Stomach (tissue), 9 donors: ENCODE results near the gene TBC1D25. TPM values are rescaled to one million over a fixed set of nuclear protein-coding genes. Genes with fewer than 3 reads are reported as not detected.

Source experiments
- DNase-seq, 2 donors: peaks; one replicate each; pipeline versions ENCODE4 v3.0.0 to v3.0.0-alpha.2; 2013 to 2019
- H3K27ac ChIP-seq, 5 donors: fragments of 200-600 bp in 4 of 5; sonication (generic) in 4 of 5; one replicate each; pipeline ENCODE4 v1.5.1; 2013 to 2019; ENCODE audit warnings: mild to moderate bottlenecking in 1 of 5, moderate library complexity in 1 of 5
- H3K27me3 ChIP-seq, 3 donors: fragments of 200-600 bp; sonication (generic); one replicate each; pipeline ENCODE4 v1.5.1; 2017 to 2019; ENCODE audit warnings: mixed run types in 1 of 3
- H3K36me3 ChIP-seq, 4 donors: fragments of 200-600 bp; sonication (generic); 1 replicate in 3 of 4; 2 replicates in 1 of 4; pipeline ENCODE4 v1.5.1; 2016 to 2019
- H3K4me1 ChIP-seq, 4 donors: fragments of 200-600 bp; sonication (generic); one replicate each; pipeline ENCODE4 v1.5.1; 2016 to 2019
- H3K4me3 ChIP-seq, 4 donors: fragments of 200-600 bp; sonication (generic) in 3 of 4; one replicate each; pipeline ENCODE4 v1.5.1; 2016 to 2019; ENCODE audit warnings: mild to moderate bottlenecking in 1 of 4
- H3K9me3 ChIP-seq, 4 donors: fragments of 200-600 bp; sonication (generic); one replicate each; pipeline ENCODE4 v1.5.1; 2016 to 2019
- EP300 ChIP-seq: sonication (generic); formaldehyde crosslinking; IDR thresholded peaks from one replicate; pipeline ENCODE4 v1.6.1; 2017; ENCODE audit warnings: antibody characterized with exemption
- POLR2A ChIP-seq, 4 donors: fragments of 450-650 bp; IDR thresholded peaks; one replicate each; pipeline ENCODE4 v1.6.1; 2016; ENCODE audit warnings: antibody characterized with exemption in 4 of 4, control low read depth in 2 of 4, mild to moderate bottlenecking in 1 of 4, moderate library complexity in 1 of 4
- POLR2AphosphoS5 ChIP-seq, 3 donors: sonication (generic); formaldehyde crosslinking; IDR thresholded peaks; one replicate each; pipeline ENCODE4 v1.6.1; 2016; ENCODE audit warnings: antibody characterized with exemption in 3 of 3
- WGBS, 5 donors: extraction: QIAGEN DNeasy Blood & Tissue Kit in 3 of 5; methylation state at CpG; one replicate each; pipeline versions ENCODE4 v1.1.5 to v1.1.7; 2013 to 2018; 5-methylcytosine and 5-hydroxymethylcytosine counted together
- intact Hi-C: fragments of 100-400 bp; cut with DNase I; formaldehyde crosslinking; loops from one replicate; pipeline ENCODE4 v1.15.1; 2023; ENCODE audit warnings: low total_unique reads
- polyA plus RNA-seq, 3 donors: library from polyadenylated mRNA; stranded (reverse); fragments of 200-250 nt; gene quantifications; one replicate each; pipeline ENCODE4 v1.2.3, GENCODE V29; 2013
- total RNA-seq, 5 donors: library from RNA; depleted of rRNA; stranded (reverse); fragments of >200 nt; gene quantifications; one replicate each; pipeline versions ENCODE4 v1.1.0 to v1.2.3, GENCODE V29; 2014 to 2016
- TF ChIP-seq, protein P1 (sequence below), 7 experiments: fragments of 450-650 bp in 4 of 7; fragments of 200-600 bp in 3 of 7; sonication (generic) in 3 of 7; IDR thresholded peaks; one replicate each; pipeline ENCODE4 v1.5.1; 2016 to 2019; ENCODE audit warnings: antibody characterized with exemption in 7 of 7, control low read depth in 2 of 7, mild to moderate bottlenecking in 1 of 7
- donor health status: healthy with polysubstance abuse.
- donor health status: Bipolar disorder and iron deficiency.
- donor health status: healthy.

TBC1D25 gene
- total and polyA plus RNA-seq, 8 donors, result 4.6 to 13.6 (median 5.9) TPM; not detected in 1

DNA sequence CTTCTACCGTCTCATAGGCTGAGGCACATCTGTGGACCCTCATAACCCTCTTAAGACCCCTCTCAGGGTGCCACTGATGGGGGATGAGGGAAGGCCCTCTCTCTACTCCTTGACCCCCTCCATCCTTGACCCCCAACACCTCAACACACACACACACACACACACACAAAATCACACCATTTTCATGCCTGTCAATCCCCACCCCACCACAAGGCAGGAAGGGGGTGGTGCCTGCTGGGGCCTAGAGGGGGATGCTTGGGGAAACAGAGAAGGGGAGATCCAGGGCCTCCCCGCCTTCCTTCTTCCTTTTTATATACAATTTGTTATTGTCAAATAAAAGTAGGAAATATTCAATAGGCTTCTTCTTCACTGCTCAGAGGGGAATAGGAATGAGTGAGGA lies 19.1 kb upstream of the TBC1D25 start:
- 73 to 100% (median 89%) methylated on average over 2 of the region's 2 CpGs for WGBS, 5 donors
- peaks cover 0 to 21% (median 9%) of the 10 kb centered on the region in 4 donors for H3K36me3 ChIP-seq
- H3K4me1 ChIP-seq, result peaks cover 0 to 13% (median 9%) of the 10 kb centered on the region in 4 donors
- intact Hi-C loops, result no loop called here
- no peaks in the 10 kb centered on the region for H3K27me3 ChIP-seq
- H3K27ac ChIP-seq, result no peak overlapping the region
- TF ChIP-seq POLR2A (IDR thresholded peaks at IDR 0.05) (no peak), POLR2AphosphoS5 (IDR thresholded peaks at IDR 0.05) (no peak), EP300 (no peak)
- TF ChIP-seq, protein P1, sequence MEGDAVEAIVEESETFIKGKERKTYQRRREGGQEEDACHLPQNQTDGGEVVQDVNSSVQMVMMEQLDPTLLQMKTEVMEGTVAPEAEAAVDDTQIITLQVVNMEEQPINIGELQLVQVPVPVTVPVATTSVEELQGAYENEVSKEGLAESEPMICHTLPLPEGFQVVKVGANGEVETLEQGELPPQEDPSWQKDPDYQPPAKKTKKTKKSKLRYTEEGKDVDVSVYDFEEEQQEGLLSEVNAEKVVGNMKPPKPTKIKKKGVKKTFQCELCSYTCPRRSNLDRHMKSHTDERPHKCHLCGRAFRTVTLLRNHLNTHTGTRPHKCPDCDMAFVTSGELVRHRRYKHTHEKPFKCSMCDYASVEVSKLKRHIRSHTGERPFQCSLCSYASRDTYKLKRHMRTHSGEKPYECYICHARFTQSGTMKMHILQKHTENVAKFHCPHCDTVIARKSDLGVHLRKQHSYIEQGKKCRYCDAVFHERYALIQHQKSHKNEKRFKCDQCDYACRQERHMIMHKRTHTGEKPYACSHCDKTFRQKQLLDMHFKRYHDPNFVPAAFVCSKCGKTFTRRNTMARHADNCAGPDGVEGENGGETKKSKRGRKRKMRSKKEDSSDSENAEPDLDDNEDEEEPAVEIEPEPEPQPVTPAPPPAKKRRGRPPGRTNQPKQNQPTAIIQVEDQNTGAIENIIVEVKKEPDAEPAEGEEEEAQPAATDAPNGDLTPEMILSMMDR (IDR thresholded peaks at IDR 0.05), result no peak
- H3K9me3 ChIP-seq, result peaks cover 0 to 6% (median 0%) of the 10 kb centered on the region in 4 donors
- DNase-seq, result no peak
- no peak overlapping the region for H3K4me3 ChIP-seq

DNA sequence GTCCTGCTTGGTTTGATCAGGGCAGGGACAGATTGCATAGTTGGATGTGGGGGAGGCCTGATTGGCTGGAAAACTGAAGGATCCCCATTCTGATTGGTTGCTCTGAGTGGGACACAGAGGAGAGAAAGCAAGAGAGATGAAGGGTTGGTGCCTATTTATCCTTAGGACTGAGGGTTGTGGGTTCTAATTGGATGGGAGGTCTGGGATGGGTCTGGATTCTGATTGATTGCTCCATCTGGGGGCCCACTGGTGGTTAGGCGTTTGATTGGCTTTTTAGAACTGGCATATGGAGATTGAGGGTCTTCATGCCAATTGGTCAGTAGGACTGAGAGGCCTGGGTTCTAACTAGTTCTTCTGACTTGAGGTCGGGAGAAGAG lies 18.6 kb upstream of the TBC1D25 start:
- H3K4me1 ChIP-seq, result peaks cover 0 to 13% (median 9%) of the 10 kb centered on the region in 4 donors
- H3K27ac ChIP-seq, result peak overlapping the region; percentile 77 to 87 (median 82)
- 10 to 51% (median 18%) methylated on average over 2 of the region's 2 CpGs for WGBS, 5 donors
- TF ChIP-seq EP300, result no peak
- TF ChIP-seq, protein P1 (IDR thresholded peaks at IDR 0.05), result no peak
- TF ChIP-seq POLR2A (IDR thresholded peaks at IDR 0.05), result no peak
- TF ChIP-seq POLR2AphosphoS5 (IDR thresholded peaks at IDR 0.05), result no peak
- intact Hi-C loops, result no loop called here
- H3K9me3 ChIP-seq, result peaks cover 0 to 6% (median 0%) of the 10 kb centered on the region in 4 donors
- H3K36me3 ChIP-seq, result peaks cover 0 to 16% (median 5%) of the 10 kb centered on the region in 4 donors
- H3K4me3 ChIP-seq, result peak overlapping the region; percentile 52 to 66 (median 62)
- no peaks in the 10 kb centered on the region for H3K27me3 ChIP-seq
- DNase-seq, result no peak

DNA sequence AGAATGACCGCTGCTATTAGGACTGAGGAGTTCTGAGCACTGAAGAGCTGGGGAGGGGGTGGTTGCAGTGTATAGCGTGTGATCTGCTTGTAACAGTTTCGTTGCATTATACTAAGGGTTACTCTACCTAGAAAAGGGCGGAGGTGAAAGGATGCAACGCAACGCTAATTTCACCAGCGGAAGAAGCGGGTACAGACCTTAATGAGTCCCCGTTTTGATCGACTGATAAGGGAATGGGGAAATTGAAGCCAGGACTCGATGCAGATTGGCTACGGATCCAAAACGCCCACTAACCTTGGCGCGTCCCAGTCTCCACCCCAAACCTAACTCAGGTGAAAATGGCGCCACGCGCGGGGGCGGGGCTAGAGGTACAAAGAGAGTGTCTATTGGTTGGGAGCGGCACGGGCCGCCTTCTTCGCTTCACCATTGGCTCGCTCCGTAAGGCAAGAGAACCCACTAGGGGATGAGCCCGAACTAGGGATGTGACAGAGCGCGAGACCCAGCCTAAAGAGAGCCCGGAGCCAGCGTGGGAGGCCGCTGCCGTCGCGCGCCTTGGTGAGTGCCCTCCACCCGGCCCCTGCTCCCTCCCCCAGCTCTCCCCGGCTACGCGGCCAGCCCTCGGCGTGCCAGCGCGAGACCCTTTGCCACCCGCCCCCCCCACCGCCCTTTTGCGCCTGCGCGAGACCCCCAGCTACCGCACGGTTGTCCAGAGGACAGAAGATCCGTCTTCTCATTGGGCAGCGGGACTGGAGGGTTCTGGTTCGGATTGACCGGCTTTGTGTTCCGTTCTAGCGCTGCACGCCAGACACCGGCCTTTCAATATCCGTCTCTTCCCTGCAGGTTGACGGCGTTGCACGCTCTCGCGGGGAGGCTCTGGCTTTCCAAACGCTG lies 17.9 kb upstream of the TBC1D25 start, which contains the start of gene EBP:
TSS of gene EBP (plus strand) at position 456 of the 891 bp plus-strand sequence. CDS start 1,964 bp downstream, outside the sequence.
- Histone ChIP-seq H3K27me3 (no peaks in the 10 kb centered on the region), H3K4me1 (peaks cover 0 to 13% (median 9%) of the 10 kb centered on the region in 4 donors), H3K27ac (peak within 1 kb of the TSS; percentile 77 to 87 (median 82)), H3K36me3 (peaks cover 0 to 14% (median 6%) of the 10 kb centered on the region in 4 donors), H3K9me3 (peaks cover 0 to 6% (median 0%) of the 10 kb centered on the region in 4 donors), H3K4me3 (peak within 1 kb of the TSS; percentile 52 to 66 (median 62))
- DNase-seq, result peak; percentile 92 to 96
- peak; percentile 16 to 74 (median 61) for TF ChIP-seq POLR2AphosphoS5 (IDR thresholded peaks at IDR 0.05)
- no peak for TF ChIP-seq POLR2A (IDR thresholded peaks at IDR 0.05)
- intact Hi-C loops, result no loop called here
- WGBS, 5 donors, result 1 to 39% (median 8%) methylated on average over 33 to 60 of the region's 66 CpGs

DNA sequence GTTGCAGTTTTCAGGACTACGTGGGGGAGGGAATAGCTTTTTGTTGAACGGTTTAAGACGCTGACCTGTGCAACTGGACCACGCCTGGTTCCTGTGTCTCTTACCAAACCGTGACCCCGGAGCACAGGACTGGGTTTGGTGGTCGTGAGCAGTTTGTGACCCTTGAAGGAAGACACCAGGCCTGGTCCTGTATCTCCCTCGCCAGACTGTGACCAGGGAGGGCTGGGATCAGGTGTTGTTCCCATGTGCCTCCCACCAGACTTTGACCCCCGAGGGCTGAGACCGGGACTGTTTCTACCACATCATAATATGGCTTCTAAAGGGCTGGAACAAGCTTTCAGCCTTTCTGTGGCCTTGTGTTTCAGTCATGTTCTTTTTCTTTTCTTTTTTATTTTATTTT lies 17.2 kb upstream of the TBC1D25 start:
- Histone ChIP-seq H3K27ac (peak overlapping the region; percentile 77 to 87 (median 82)), H3K9me3 (peaks cover 0 to 6% (median 0%) of the 10 kb centered on the region in 4 donors), H3K4me3 (peak overlapping the region; percentile 52 to 66 (median 62)), H3K27me3 (no peaks in the 10 kb centered on the region), H3K36me3 (peaks cover 4 to 14% (median 10%) of the 10 kb centered on the region in 4 donors), H3K4me1 (peaks cover 0 to 13% (median 9%) of the 10 kb centered on the region in 4 donors)
- intact Hi-C loops, result no loop called here
- DNase-seq, result peak in 1 of 2 donors; percentile 46
- 0 to 46% (median 8%) methylated on average over 3 to 10 of the region's 10 CpGs for WGBS, 5 donors
- TF ChIP-seq POLR2AphosphoS5 (IDR thresholded peaks at IDR 0.05), result no peak
- no peak for TF ChIP-seq EP300
- TF ChIP-seq, protein P1 (IDR thresholded peaks at IDR 0.05), result no peak
- TF ChIP-seq POLR2A (IDR thresholded peaks at IDR 0.05), result no peak
